ENCODE results near the gene PLEKHA6. TPM values are rescaled to one million over a fixed set of nuclear protein-coding genes. Genes with fewer than 3 reads are reported as not detected.

Gene PLEKHA6
- total and polyA plus RNA-seq, 2 of the 4 experiments (the other 2 are of a cell fraction), result 8.2 to 19.9 TPM

DNA sequence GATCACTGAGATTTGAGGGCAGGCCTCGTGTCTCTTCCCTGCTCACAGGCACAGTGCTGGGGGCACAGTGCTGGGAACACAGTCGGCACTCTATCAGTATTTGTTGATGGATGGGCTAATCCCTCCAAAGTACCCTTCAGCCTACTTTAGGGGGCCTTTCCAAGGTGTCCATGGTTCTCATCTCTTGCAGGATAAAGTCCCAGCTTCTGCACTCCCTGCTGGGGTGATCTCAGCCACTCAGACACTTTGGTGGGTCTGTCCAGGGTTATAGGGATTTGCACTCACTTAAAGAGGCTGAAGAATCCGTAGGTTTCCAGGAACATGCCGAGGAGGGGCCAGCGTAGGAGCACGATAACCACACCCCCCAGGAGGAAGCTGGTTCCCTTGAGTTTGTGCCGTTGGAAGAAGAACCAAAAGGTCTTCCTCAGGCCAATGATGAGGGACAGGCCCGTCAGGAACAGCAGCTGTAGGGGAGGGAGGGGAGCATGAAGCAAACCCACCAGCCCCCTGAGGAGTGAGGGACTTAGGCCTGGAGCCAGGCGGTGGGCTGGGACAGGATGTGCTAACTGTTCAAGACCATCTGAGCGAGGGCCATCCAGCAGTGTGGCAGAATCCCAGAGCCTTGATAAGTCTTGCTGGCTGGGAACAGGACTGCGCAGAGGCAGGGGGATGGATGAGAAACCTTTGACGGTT lies 158.2 kb downstream of the PLEKHA6 start (continued):
- no peak for TF ChIP-seq USF2 (IDR thresholded peaks at IDR 0.05; ENCODE audit: low read depth, low read length)

DNA sequence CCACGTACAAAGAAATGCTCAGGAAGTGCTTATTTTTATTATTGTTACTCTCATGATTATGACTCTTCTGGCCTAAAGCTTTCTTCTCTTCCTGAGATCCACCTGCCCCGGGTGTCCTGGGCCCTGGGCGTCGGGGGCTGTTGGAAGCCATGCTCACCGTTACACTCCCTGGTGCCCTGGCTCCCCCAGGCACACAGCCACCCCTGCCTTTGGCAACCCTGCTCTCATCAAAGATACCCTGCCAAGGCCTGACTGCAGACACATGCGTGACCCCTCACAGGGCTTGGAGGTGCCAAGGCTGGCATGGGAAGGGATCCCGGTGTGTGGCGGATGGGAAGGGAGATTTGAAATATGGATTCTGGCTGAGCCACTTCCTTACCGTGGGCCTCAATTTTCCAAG lies 160.2 kb downstream of the PLEKHA6 start:
- peak overlapping the region; percentile 80; the same call in 1 of the 2 replicates for H4K5ac ChIP-seq (ENCODE audit: low read depth, low read length)
- H2AFZ ChIP-seq (replicated peaks; ENCODE audit: low read length, poor library complexity), result peak overlapping the region; percentile 6
- peaks cover 6 to 31% of the 10 kb centered on the region in 2 experiments; a peak in 3 of 4 replicates for H3K79me1 ChIP-seq (ENCODE audit: low read depth in 1 of 2, low read length in 2 of 2)
- DNase-seq (no peak), ATAC-seq (ENCODE audit: low read depth) (no peak)
- H3K4me2 ChIP-seq (ENCODE audit: low read depth, low read length), result no peak overlapping the region
- H3K18ac ChIP-seq (ENCODE audit: low read depth, low read length), result peak overlapping the region; percentile 56; the same call in 1 of the 2 replicates
- H3K9ac ChIP-seq (ENCODE audit: low read depth, low read length), result no peak overlapping the region
- H2BK120ac ChIP-seq (ENCODE audit: low read depth, low read length), result peak overlapping the region; percentile 99
- no peak overlapping the region for H3K56ac ChIP-seq (ENCODE audit: extremely low read depth, insufficient read depth, low read length)
- dilution Hi-C loops (cut with HindIII; ENCODE audit: low sequenced_read_pairs, unreplicated experiment), result no loop called here
- no peaks in the 10 kb centered on the region for H3K27me3 ChIP-seq (ENCODE audit: control insufficient read depth, insufficient read depth, low read length)
- in situ Hi-C loops (cut with MboI; ENCODE audit: low sequenced_read_pairs), result no loop called here
- peaks cover 34% of the 10 kb centered on the region for H3K4me1 ChIP-seq (ENCODE audit: control insufficient read depth, insufficient read depth, low read length)
- ChIA-PET CTCF (interaction anchor here (0.6 to 2.6 kb wide), 2 partner anchors 7 to 328 kb away, joined by 3 to 16 read pairs; no protein-coding TSS in a partner anchor), POLR2A (ENCODE audit: unreplicated experiment) (no interaction called here)
- peak overlapping the region; percentile 99 for H2BK20ac ChIP-seq (ENCODE audit: low read depth, low read length)
- no peak overlapping the region for H2AK9ac ChIP-seq (replicated peaks; ENCODE audit: low read depth, low read length, poor library complexity)
- peak overlapping the region; percentile 96 for H4K91ac ChIP-seq (ENCODE audit: insufficient read depth, low read depth, low read length)
- intact Hi-C loops (cut with micrococcal nuclease), result no loop called here
- no TSS peak for BruUV-seq (replicated peaks)
- H3K23ac ChIP-seq (ENCODE audit: low read depth, low read length), result peak overlapping the region; percentile 81; the same call in 1 of the 2 replicates
- peak overlapping the region; percentile 85 to 92 for H4K8ac ChIP-seq (ENCODE audit: low read depth in 2 of 2, low read length in 2 of 2)
- no peaks in the 10 kb centered on the region for H4K20me1 ChIP-seq (ENCODE audit: insufficient read depth, low read length)
- H2BK5ac ChIP-seq (ENCODE audit: low read depth, low read length, poor library complexity, severe bottlenecking), result peak overlapping the region; percentile 92
- H2BK15ac ChIP-seq (ENCODE audit: low read depth, low read length), result peak overlapping the region; percentile 97
- no peaks in the 10 kb centered on the region for H3K9me3 ChIP-seq (ENCODE audit: control insufficient read depth, insufficient read depth, low read length)
- 90% methylated on average over 4 of the region's 9 CpGs; no CpG with 5 or more reads in 1 of the 2 experiments for WGBS, 2 experiments (ENCODE audit: extremely low coverage in 2 of 2, insufficient read length in 1 of 2)
- peaks cover 48% of the 10 kb centered on the region for H3K9me1 ChIP-seq (ENCODE audit: insufficient read depth, low read length)
- no peak overlapping the region; the same call in 1 of the 2 replicates for H3K27ac ChIP-seq (ENCODE audit: insufficient read depth, low read length)
- no peak overlapping the region for H3K4me3 ChIP-seq (ENCODE audit: insufficient read depth, low read depth, low read length)
- H3K14ac ChIP-seq (replicated peaks; ENCODE audit: low read depth, low read length), result peak overlapping the region; percentile 99
- H2AK5ac ChIP-seq (ENCODE audit: low read depth, low read length), result peak overlapping the region; percentile 99
- H3K36me3 ChIP-seq (ENCODE audit: control insufficient read depth, insufficient read depth, low read length), result no peaks in the 10 kb centered on the region
- peak overlapping the region; percentile 98 for H3K4ac ChIP-seq (ENCODE audit: low read depth, low read length)
- TF ChIP-seq SMC3 (IDR thresholded peaks at IDR 0.05; ENCODE audit: low read depth, low read length) (no peak), RCOR1 (IDR thresholded peaks at IDR 0.05; ENCODE audit: insufficient replicate concordance, low read length) (no peak), POLR2A (IDR thresholded peaks at IDR 0.05; ENCODE audit: low read depth, low read length) (no peak), MXI1 (IDR thresholded peaks at IDR 0.05; ENCODE audit: borderline replicate concordance, low read depth, low read length) (no peak), NFE2L2 (IDR thresholded peaks at IDR 0.05; ENCODE audit: low read depth, low read length) (no peak), RAD21 (IDR thresholded peaks at IDR 0.05; ENCODE audit: low read length) (no peak), CEBPB (IDR thresholded peaks at IDR 0.05; ENCODE audit: low read depth, low read length) (no peak), USF2 (IDR thresholded peaks at IDR 0.05; ENCODE audit: low read depth, low read length) (no peak), RFX5 (IDR thresholded peaks at IDR 0.05; ENCODE audit: low read depth, low read length) (no peak), MAZ (IDR thresholded peaks at IDR 0.05; ENCODE audit: borderline replicate concordance, low read depth, low read length) (no peak), CHD1 (IDR thresholded peaks at IDR 0.05; ENCODE audit: low read depth, low read length) (no peak), MAFK (IDR thresholded peaks at IDR 0.05; ENCODE audit: low read depth, low read length) (no peak)
- TF ChIP-seq, protein P1, sequence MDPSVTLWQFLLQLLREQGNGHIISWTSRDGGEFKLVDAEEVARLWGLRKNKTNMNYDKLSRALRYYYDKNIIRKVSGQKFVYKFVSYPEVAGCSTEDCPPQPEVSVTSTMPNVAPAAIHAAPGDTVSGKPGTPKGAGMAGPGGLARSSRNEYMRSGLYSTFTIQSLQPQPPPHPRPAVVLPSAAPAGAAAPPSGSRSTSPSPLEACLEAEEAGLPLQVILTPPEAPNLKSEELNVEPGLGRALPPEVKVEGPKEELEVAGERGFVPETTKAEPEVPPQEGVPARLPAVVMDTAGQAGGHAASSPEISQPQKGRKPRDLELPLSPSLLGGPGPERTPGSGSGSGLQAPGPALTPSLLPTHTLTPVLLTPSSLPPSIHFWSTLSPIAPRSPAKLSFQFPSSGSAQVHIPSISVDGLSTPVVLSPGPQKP (IDR thresholded peaks at IDR 0.05; ENCODE audit: borderline replicate concordance, low read depth, low read length), result no peak

Measured in IMR-90 (cell line).